Stimulated activated CD4-positive, alpha-beta T cell treated with anti-CD3 and anti-CD28 coated beads, Interleukin-12 subunit alpha, Interleukin-12 subunit beta, amount 100 ng/mL, for 48 hours (primary cell): ENCODE data around the gene DNMT1.
A peak's percentile ranks its signal among the peaks of the same experiment; 100 is the strongest.
"Not testable (repeated sequence)": the region's sequence is repeated elsewhere in the genome, so short reads cannot be mapped to it uniquely, and the experiment has no call there.

Experiments used
- DNase-seq, 3 donors: peaks; one replicate each; pipeline ENCODE4 v3.0.0-alpha.2; 2020; ENCODE audit warnings: low read depth in 2 of 3, low spot score in 1 of 3

Gene DNMT1

GRCh38 chr19:10222201-10222890 is 27.6 kb upstream of the DNMT1 start:
- DNase-seq = no peak

GRCh38 chr19:10220695-10221094 is 25.9 kb upstream of the DNMT1 start:
- DNase-seq = no peak

- DNase-seq = peak in 2 of 3 donors; percentile 23 to 25
Observed at GRCh38 chr19:10219678-10220077, 24.9 kb upstream of the DNMT1 start.

GRCh38 chr19:10217085-10217484 is 22.3 kb upstream of the DNMT1 start:
- no peak for DNase-seq

- no peak for DNase-seq
Observed at GRCh38 chr19:10214784-10215183, 20.0 kb upstream of the DNMT1 start.

- no peak for DNase-seq
Observed at GRCh38 chr19:10211691-10212090, 16.9 kb upstream of the DNMT1 start.

GRCh38 chr19:10211061-10211460 is 16.3 kb upstream of the DNMT1 start:
- no peak for DNase-seq

- DNase-seq = no peak
Observed at GRCh38 chr19:10209315-10209714, 14.6 kb upstream of the DNMT1 start.

GRCh38 chr19:10207026-10207425 is 12.3 kb upstream of the DNMT1 start:
- DNase-seq = no peak

- no peak for DNase-seq
Observed at GRCh38 chr19:10206226-10206885, 11.6 kb upstream of the DNMT1 start.

- DNase-seq = no peak
Observed at GRCh38 chr19:10205636-10206035, 10.9 kb upstream of the DNMT1 start.

- no peak for DNase-seq
Observed at GRCh38 chr19:10203686-10204085, 8.9 kb upstream of the DNMT1 start.

- DNase-seq = no peak
Observed at GRCh38 chr19:10201176-10201575, 6.4 kb upstream of the DNMT1 start.

GRCh38 chr19:10200101-10200500 is 5.3 kb upstream of the DNMT1 start:
- DNase-seq = not testable (repeated sequence)

GRCh38 chr19:10198889-10199644 is 4.3 kb upstream of the DNMT1 start:
- DNase-seq = peak in 1 of 3 donors; percentile 32

GRCh38 chr19:10195199-10195519 is 406 bp upstream of the DNMT1 start:
- no peak for DNase-seq

- no peak for DNase-seq
Observed at GRCh38 chr19:10193790-10194499, 808 bp downstream of the DNMT1 start.

- no peak for DNase-seq
Observed at GRCh38 chr19:10192922-10193321, 1.8 kb downstream of the DNMT1 start.

- DNase-seq = no peak
Observed at GRCh38 chr19:10191347-10191746, 3.4 kb downstream of the DNMT1 start.

- no peak for DNase-seq
Observed at GRCh38 chr19:10190026-10190425, 4.7 kb downstream of the DNMT1 start.

GRCh38 chr19:10189616-10190015 is 5.1 kb downstream of the DNMT1 start:
- DNase-seq = peak in 1 of 3 donors; percentile 16

- no peak for DNase-seq
Observed at GRCh38 chr19:10187315-10187714, 7.4 kb downstream of the DNMT1 start.
